ENCODE measurements around the gene PER1.

The PER1 gene

DNA sequence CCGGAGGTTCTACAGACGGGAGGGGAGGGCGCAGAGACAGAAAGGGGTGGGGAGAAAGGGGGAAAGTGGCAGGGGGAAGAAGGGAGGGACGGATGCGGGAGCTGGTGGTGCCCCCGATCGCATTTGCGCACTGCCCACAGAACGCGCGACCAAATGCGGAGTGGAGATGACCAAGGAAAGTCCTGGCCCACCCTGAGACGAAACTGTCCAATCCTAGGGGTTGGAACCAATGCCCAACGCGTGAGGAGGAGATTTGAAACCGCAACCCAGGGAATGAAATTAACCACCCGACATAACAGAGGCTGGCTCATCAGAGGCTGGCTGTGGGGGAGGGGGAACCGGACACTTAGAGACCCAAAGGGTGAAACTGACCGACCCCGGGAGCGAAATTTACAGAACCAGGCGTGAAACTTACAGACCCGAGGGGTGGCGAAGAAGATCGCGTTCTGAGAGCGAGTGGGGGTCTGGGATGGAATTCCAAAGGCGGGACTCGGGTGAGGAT, 29.7 kb downstream of the PER1 start:
- TF ChIP-seq EZH2phosphoT487 (conservative IDR thresholded peaks at IDR 0.05; ENCODE audit: low read length) = no peak
- TF ChIP-seq, protein P1, sequence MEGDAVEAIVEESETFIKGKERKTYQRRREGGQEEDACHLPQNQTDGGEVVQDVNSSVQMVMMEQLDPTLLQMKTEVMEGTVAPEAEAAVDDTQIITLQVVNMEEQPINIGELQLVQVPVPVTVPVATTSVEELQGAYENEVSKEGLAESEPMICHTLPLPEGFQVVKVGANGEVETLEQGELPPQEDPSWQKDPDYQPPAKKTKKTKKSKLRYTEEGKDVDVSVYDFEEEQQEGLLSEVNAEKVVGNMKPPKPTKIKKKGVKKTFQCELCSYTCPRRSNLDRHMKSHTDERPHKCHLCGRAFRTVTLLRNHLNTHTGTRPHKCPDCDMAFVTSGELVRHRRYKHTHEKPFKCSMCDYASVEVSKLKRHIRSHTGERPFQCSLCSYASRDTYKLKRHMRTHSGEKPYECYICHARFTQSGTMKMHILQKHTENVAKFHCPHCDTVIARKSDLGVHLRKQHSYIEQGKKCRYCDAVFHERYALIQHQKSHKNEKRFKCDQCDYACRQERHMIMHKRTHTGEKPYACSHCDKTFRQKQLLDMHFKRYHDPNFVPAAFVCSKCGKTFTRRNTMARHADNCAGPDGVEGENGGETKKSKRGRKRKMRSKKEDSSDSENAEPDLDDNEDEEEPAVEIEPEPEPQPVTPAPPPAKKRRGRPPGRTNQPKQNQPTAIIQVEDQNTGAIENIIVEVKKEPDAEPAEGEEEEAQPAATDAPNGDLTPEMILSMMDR (IDR thresholded peaks at IDR 0.05; ENCODE audit: insufficient read depth, low read length, poor library complexity, severe bottlenecking) = no peak
- peaks cover 27% of the 10 kb centered on the region for H3F3A ChIP-seq (ENCODE audit: insufficient read depth)
- H3K4me3 ChIP-seq (ENCODE audit: insufficient read depth, low read length, poor library complexity, severe bottlenecking) = peak overlapping the region; percentile 59
- H3K27me3 ChIP-seq (ENCODE audit: low read length) = no peaks in the 10 kb centered on the region
- no peaks in the 10 kb centered on the region for H4K20me1 ChIP-seq (ENCODE audit: low read depth, low read length)
- H3K79me2 ChIP-seq (ENCODE audit: insufficient read depth, low read length) = no peaks in the 10 kb centered on the region
- no peak overlapping the region for H2AFZ ChIP-seq (ENCODE audit: low read depth, low read length, severe bottlenecking)
- H3K9me3 ChIP-seq (ENCODE audit: insufficient read depth, low read length) = no peaks in the 10 kb centered on the region
- peak overlapping the region; percentile 48; the same call in 1 of the 2 replicates for H3K9ac ChIP-seq (ENCODE audit: low read length)
- H3K4me2 ChIP-seq (ENCODE audit: low read depth, low read length, poor library complexity, severe bottlenecking) = peak overlapping the region; percentile 98
- no peak overlapping the region for H3K27ac ChIP-seq (ENCODE audit: low read depth, low read length)
- H3K36me3 ChIP-seq (ENCODE audit: low read length) = no peaks in the 10 kb centered on the region
- H3K9me2 ChIP-seq (replicated peaks; ENCODE audit: insufficient read depth, low read length) = no peaks in the 10 kb centered on the region

DNA sequence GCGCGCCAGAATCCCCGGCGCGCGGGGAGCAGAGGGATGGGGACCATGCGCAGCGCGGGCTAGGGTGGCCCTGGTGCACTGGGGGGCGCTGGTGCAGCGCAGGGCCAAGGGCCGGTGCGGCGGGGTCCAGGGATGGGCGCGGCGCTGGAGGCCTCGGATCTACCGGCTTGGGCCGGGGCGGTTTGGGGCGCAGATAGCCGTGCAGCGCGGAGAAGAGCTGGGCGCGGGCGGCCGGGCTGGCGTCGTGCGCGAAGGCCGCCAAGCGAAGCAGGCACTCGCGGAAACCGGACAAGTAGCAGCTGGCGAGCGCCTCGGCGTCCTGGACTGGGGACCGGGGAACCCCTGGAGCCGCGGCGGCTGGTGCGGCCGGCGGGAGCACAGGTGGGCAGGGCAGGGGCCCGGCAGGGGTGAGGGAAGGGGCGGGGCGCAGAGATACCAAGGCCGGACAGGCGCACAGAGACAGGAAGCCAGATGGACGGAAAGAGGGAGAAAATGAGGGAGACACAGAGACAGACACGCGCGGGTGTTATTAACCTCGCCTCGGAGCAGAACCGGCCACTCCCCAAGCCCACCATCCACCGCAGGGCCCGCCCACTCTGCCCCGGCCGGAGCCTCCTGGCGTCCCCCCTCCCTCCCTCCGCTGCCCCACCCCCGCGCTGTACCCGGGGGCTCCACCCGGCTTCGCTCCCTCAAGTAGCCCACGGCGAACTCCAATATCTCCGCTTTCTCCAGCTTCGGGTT, 30.4 kb downstream of the PER1 start:
- Histone ChIP-seq H3K9me3 (ENCODE audit: insufficient read depth, low read length) (no peaks in the 10 kb centered on the region), H3K27me3 (ENCODE audit: low read length) (no peaks in the 10 kb centered on the region), H4K20me1 (ENCODE audit: low read depth, low read length) (no peaks in the 10 kb centered on the region), H3K4me3 (ENCODE audit: insufficient read depth, low read length, poor library complexity, severe bottlenecking) (peak overlapping the region; percentile 59), H2AFZ (ENCODE audit: low read depth, low read length, severe bottlenecking) (peak overlapping the region; percentile 15), H3K36me3 (ENCODE audit: low read length) (no peaks in the 10 kb centered on the region), H3F3A (ENCODE audit: insufficient read depth) (peaks cover 26% of the 10 kb centered on the region), H3K79me2 (ENCODE audit: insufficient read depth, low read length) (no peaks in the 10 kb centered on the region), H3K4me2 (ENCODE audit: low read depth, low read length, poor library complexity, severe bottlenecking) (peak overlapping the region; percentile 98), H3K9me2 (replicated peaks; ENCODE audit: insufficient read depth, low read length) (no peaks in the 10 kb centered on the region), H3K27ac (ENCODE audit: low read depth, low read length) (no peak overlapping the region), H3K9ac (ENCODE audit: low read length) (peak overlapping the region; percentile 48)
- TF ChIP-seq EZH2phosphoT487 (conservative IDR thresholded peaks at IDR 0.05; ENCODE audit: low read length) = no peak
- TF ChIP-seq, protein P1 (IDR thresholded peaks at IDR 0.05; ENCODE audit: insufficient read depth, low read length, poor library complexity, severe bottlenecking) = peak; percentile 45

DNA sequence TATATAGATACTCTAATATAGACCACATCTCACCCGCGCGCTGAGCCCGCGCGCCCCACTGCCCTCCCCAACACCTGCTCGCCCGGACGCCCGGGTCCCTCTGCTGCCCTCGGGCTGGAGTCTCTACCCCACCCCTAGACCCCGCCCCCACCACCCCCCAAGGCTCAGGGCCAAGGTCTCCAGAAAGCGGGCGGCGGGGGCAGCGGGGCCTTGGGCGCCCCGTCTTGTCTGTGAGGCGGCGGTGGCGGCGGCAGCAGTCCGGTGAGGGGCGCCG, 30.9 kb downstream of the PER1 start:
- Histone ChIP-seq H3K27me3 (ENCODE audit: low read length) (no peaks in the 10 kb centered on the region), H3K9ac (ENCODE audit: low read length) (peak overlapping the region; percentile 48), H3K9me3 (ENCODE audit: insufficient read depth, low read length) (no peaks in the 10 kb centered on the region), H3K4me3 (ENCODE audit: insufficient read depth, low read length, poor library complexity, severe bottlenecking) (peak overlapping the region; percentile 59), H3K9me2 (replicated peaks; ENCODE audit: insufficient read depth, low read length) (no peaks in the 10 kb centered on the region), H4K20me1 (ENCODE audit: low read depth, low read length) (no peaks in the 10 kb centered on the region), H2AFZ (ENCODE audit: low read depth, low read length, severe bottlenecking) (no peak overlapping the region), H3K79me2 (ENCODE audit: insufficient read depth, low read length) (no peaks in the 10 kb centered on the region), H3K36me3 (ENCODE audit: low read length) (no peaks in the 10 kb centered on the region), H3K4me2 (ENCODE audit: low read depth, low read length, poor library complexity, severe bottlenecking) (peak overlapping the region; percentile 98), H3F3A (ENCODE audit: insufficient read depth) (peaks cover 24% of the 10 kb centered on the region), H3K27ac (ENCODE audit: low read depth, low read length) (no peak overlapping the region)
- TF ChIP-seq EZH2phosphoT487 (conservative IDR thresholded peaks at IDR 0.05; ENCODE audit: low read length) = no peak
- TF ChIP-seq, protein P1 (IDR thresholded peaks at IDR 0.05; ENCODE audit: insufficient read depth, low read length, poor library complexity, severe bottlenecking) = no peak
